GM12878 (cell line): Measurements from ENCODE around the gene IGF1R. TPM values are rescaled to one million over a fixed set of nuclear protein-coding genes. Genes with fewer than 3 reads are reported as not detected.

Source experiments
- ATAC-seq: fragments of 200-7000 bp; cut with Tn5 transposase; 3 replicates; pipeline ENCODE4 v1.9.1; 2020; ENCODE audit warnings: mild to moderate bottlenecking, moderate library complexity
- BruUV-seq: library from RNA; stranded (reverse); fragments of 400-500 nt; replicated peaks from 2 replicates; lab custom pipeline; 2021; lab: Mats Ljungman, UMichigan
- CTCF ChIA-PET: fragments of 300-600 bp; sonication (Branson Sonifier 250); formaldehyde crosslinking; extraction: SDS; loops from one replicate; lab custom pipeline; 2021; ENCODE audit warnings: inconsistent platforms; lab: Yijun Ruan, JAX
- POLR2A ChIA-PET: fragments of 350-600 bp; formaldehyde crosslinking; extraction: SDS; loops from one replicate; lab custom pipeline; 2021; ENCODE audit warnings: inconsistent platforms; lab: Charles Lee
- RAD21 ChIA-PET: fragments of 300-600 bp; sonication (Branson Sonifier 250); formaldehyde crosslinking; loops from one replicate; lab custom pipeline; 2023; ENCODE audit warnings: antibody characterized with exemption; ENCODE audit not compliant: unreplicated experiment; lab: Charles Lee
- SMC1A ChIA-PET: fragments of 300-600 bp; sonication (Branson Sonifier 250); formaldehyde crosslinking; loops from one replicate; lab custom pipeline; 2023; ENCODE audit not compliant: unreplicated experiment, uncharacterized antibody; lab: Charles Lee
- DNase-seq: peaks from one replicate; pipeline ENCODE4 v3.0.0-alpha.2; 2011; ENCODE audit warnings: low read depth, low spot score
- FAIRE-seq: peaks from 3 replicates; lab custom pipeline; 2011; peaks lifted over from hg19 to GRCh38; lab: Jason Lieb, UNC
- H2AFZ ChIP-seq: 2 replicates; pipeline ENCODE4 v1.6.0; 2011; ENCODE audit warnings: low read depth, low read length, control low read depth; ENCODE audit not compliant: control insufficient read depth
- H3K27ac ChIP-seq: 2 replicates; pipeline ENCODE4 v1.5.1; 2011; ENCODE audit warnings: control low read depth; ENCODE audit not compliant: control insufficient read depth, insufficient read depth
- H3K27me3 ChIP-seq, 2 experiments: replicated peaks in 1 of 2; 2 replicates each; pipeline versions ENCODE4 v1.6.0 to v1.6.1; 2011; ENCODE audit warnings: low read length in 1 of 2; ENCODE audit not compliant: control insufficient read depth in 2 of 2, insufficient read depth in 2 of 2
- H3K36me3 ChIP-seq, 2 experiments: 2 replicates each; pipeline ENCODE4 v1.5.1; 2011; ENCODE audit warnings: low read length in 1 of 2; ENCODE audit not compliant: control insufficient read depth in 2 of 2, insufficient read depth in 2 of 2
- H3K4me1 ChIP-seq: 2 replicates; pipeline ENCODE4 v1.6.1; 2011; ENCODE audit warnings: mild to moderate bottlenecking, low read length, moderate library complexity, mixed read lengths; ENCODE audit not compliant: control insufficient read depth, insufficient read depth
- H3K4me2 ChIP-seq: 2 replicates; pipeline ENCODE4 v1.6.0; 2011; ENCODE audit warnings: control low read depth; ENCODE audit not compliant: control insufficient read depth, insufficient read depth
- H3K4me3 ChIP-seq: fragments of 200-600 bp; sonication (generic); 2 replicates; pipeline ENCODE4 v1.5.1; 2016
- H3K79me2 ChIP-seq: 2 replicates; pipeline ENCODE4 v1.6.0; 2011; ENCODE audit warnings: low read length; ENCODE audit not compliant: control insufficient read depth, insufficient read depth
- H3K9ac ChIP-seq: 2 replicates; pipeline ENCODE4 v1.8.0; 2011; ENCODE audit warnings: low read length, control low read depth, mixed read lengths; ENCODE audit not compliant: control insufficient read depth, insufficient read depth
- H3K9me3 ChIP-seq: replicated peaks from 3 replicates; pipeline ENCODE4 v1.5.1; 2011; ENCODE audit warnings: mild to moderate bottlenecking, low read length; ENCODE audit not compliant: control insufficient read depth, insufficient read depth
- H4K20me1 ChIP-seq: 2 replicates; pipeline ENCODE4 v1.6.0; 2011; ENCODE audit not compliant: control insufficient read depth, insufficient read depth
- EGR1 ChIP-seq, 2 experiments: IDR thresholded peaks; 1 replicate in 1 of 2; 2 replicates in 1 of 2; pipeline ENCODE4 v1.6.1; 2011 to 2012; ENCODE audit warnings: low read depth in 2 of 2, low read length in 2 of 2, borderline replicate concordance in 1 of 2, mild to moderate bottlenecking in 1 of 2, moderate library complexity in 1 of 2
- SIN3A ChIP-seq: IDR thresholded peaks from 2 replicates; pipeline ENCODE4 v1.6.1; 2012; ENCODE audit warnings: low read depth, low read length, improper control_type of control experiment
- YY1 ChIP-seq: IDR thresholded peaks from 2 replicates; pipeline ENCODE4 v1.6.1; 2011; ENCODE audit warnings: low read depth, mild to moderate bottlenecking, low read length
- WGBS: methylation state at CpG from one replicate; pipeline ENCODE4 v1.1.6; 2016; ENCODE audit warnings: low lambda C conversion rate; ENCODE audit not compliant: insufficient replicate concordance, insufficient coverage; ENCODE audit errors: missing lambda C conversion rate; 5-methylcytosine and 5-hydroxymethylcytosine counted together
- in situ Hi-C: fragments of 300-500 bp; cut with MboI; formaldehyde crosslinking; loops from 9 replicates; pipeline ENCODE4 v1.14.3; 2018; ENCODE audit warnings: mixed read lengths
- intact Hi-C: fragments of 100-400 bp; cut with micrococcal nuclease; formaldehyde crosslinking; loops from one replicate; pipeline ENCODE4 v1.14.2; 2022; ENCODE audit not compliant: unreplicated experiment
- polyA plus RNA-seq, 11 experiments: library from polyadenylated mRNA; depleted of rRNA in 4 of 11; unstranded in 6 of 11; stranded (reverse) in 5 of 11; fragments of >200 nt; fragmentation: Nextera tagmentation in 4 of 11; fragmentation: Illumina TruSeq in 1 of 11; extraction: Ambion mirVana in 4 of 11; extraction: Trizol in 1 of 11; gene quantifications; 1 replicate in 1 of 11; 2 replicates in 10 of 11; pipeline versions ENCODE4 v1.2.1 to v1.2.3, GENCODE V29; 2011 to 2016; ENCODE audit warnings: inconsistent platforms in 2 of 11, missing spikeins in 2 of 11, low read depth in 1 of 11
- total RNA-seq, 4 experiments: library from RNA; depleted of rRNA in 3 of 4; stranded (reverse); fragments of >200 nt in 3 of 4; fragmentation: Illumina TruSeq in 1 of 4; extraction: Trizol in 1 of 4; gene quantifications; 2 replicates each; pipeline versions ENCODE4 v1.2.1 to v1.2.3, GENCODE V29; 2013 to 2021

IGF1R gene
- total and polyA plus RNA-seq, 10 of the 15 experiments (the other 5 are each of a cell fraction or from before 2014, with no cell fraction given): 0.03 to 2.7 (median 0.66) TPM

DNA sequence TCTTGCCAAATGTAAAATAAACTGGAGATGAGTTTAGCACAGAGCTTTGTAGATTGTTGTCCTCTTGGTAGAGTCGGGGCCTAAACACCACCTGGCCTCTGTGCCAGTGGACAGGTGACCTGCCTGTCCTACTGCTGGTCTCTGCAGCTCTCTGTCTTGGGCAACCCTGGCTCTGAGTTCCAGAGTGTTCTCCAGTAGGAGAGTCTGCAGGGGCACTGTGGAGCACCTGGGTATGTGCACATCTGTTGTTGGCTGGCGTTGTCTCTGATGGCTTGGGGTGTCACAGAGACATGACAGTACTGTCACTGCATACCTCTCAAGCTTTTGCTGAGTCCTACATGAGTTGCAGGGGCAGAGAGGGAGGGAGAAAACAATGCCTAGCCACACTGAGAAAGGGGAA is 112.6 kb downstream of the IGF1R start:
- no peaks in the 10 kb centered on the region for H4K20me1 ChIP-seq
- no TSS peak for BruUV-seq
- FAIRE-seq (no peak), DNase-seq (no peak), ATAC-seq (no peak)
- no peak overlapping the region for H3K4me3 ChIP-seq
- H3K4me1 ChIP-seq: no peaks in the 10 kb centered on the region
- H3K9ac ChIP-seq: no peak overlapping the region
- H2AFZ ChIP-seq: no peak overlapping the region
- POLR2A ChIA-PET: interaction anchor here (1.2 kb wide), 1 partner anchor 13 kb away, joined by 3 read pairs; no protein-coding TSS in a partner anchor
- no peaks in the 10 kb centered on the region for H3K79me2 ChIP-seq
- no peak overlapping the region for H3K27ac ChIP-seq
- H3K27me3 ChIP-seq: no peaks in the 10 kb centered on the region
- CTCF ChIA-PET: interaction anchor here (0.6 to 0.8 kb wide), 2 partner anchors 56 to 447 kb away, joined by 3 read pairs; no protein-coding TSS in a partner anchor
- RAD21 ChIA-PET: interaction anchor here (2.5 kb wide), 1 partner anchor 315 kb away, joined by 6 read pairs; no protein-coding TSS in a partner anchor
- H3K36me3 ChIP-seq: no peaks in the 10 kb centered on the region
- intact Hi-C loops: no loop called here
- H3K4me2 ChIP-seq: no peak overlapping the region
- SMC1A ChIA-PET: interaction anchor here (1.2 kb wide), 1 partner anchor 12 kb away, joined by 5 read pairs; no protein-coding TSS in a partner anchor
- WGBS: 5% methylated on average over 2 of the region's 2 CpGs
- TF ChIP-seq YY1: no peak
- H3K9me3 ChIP-seq: no peaks in the 10 kb centered on the region; the same call in 1 of the 3 replicates
- in situ Hi-C loops: no loop called here

DNA sequence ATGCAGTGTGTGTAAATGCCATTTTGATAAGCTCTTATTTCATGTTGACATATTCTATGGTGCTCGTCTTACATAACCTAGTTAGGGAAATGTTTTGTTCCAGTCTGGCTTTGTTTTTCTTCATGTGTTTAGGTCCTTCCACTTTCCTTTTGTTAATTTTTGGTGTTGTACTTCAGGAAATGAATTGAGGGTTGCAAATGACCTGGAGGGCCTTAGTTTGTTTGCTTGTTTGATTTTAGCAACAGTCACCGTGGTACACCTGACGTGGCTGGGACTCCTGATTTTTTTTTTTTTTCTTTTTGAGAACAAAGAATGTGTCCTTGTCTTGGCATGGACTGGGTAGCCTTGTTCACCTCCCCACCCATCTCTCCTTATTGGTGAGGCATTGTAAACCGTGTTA is 114.8 kb downstream of the IGF1R start:
- ChIA-PET CTCF (interaction anchor here (0.6 to 2.3 kb wide), 4 partner anchors 15 to 1300 kb away, joined by 4 to 8 read pairs (median 4); no protein-coding TSS in a partner anchor), POLR2A (no interaction called here), SMC1A (interaction anchor here (0.7 to 1.9 kb wide), 3 partner anchors 10 to 310 kb away, joined by 3 to 5 read pairs (median 3); no protein-coding TSS in a partner anchor), RAD21 (interaction anchor here (0.7 kb wide), 1 partner anchor 23 kb away, joined by 4 read pairs; no protein-coding TSS in a partner anchor)
- Histone ChIP-seq H3K4me3 (no peak overlapping the region), H3K9me3 (no peaks in the 10 kb centered on the region; the same call in 1 of the 3 replicates), H3K27ac (no peak overlapping the region), H3K79me2 (no peaks in the 10 kb centered on the region), H3K4me1 (no peaks in the 10 kb centered on the region), H3K36me3 (no peaks in the 10 kb centered on the region), H2AFZ (no peak overlapping the region), H3K4me2 (no peak overlapping the region), H4K20me1 (no peaks in the 10 kb centered on the region), H3K27me3 (no peaks in the 10 kb centered on the region), H3K9ac (no peak overlapping the region)
- intact Hi-C loops (no loop called here), in situ Hi-C loops (no loop called here)
- TF ChIP-seq SIN3A (no peak), EGR1 (IDR thresholded peaks at IDR 0.05; ENCODE audit: borderline replicate concordance in 1 of 2, low read depth in 2 of 2, low read length in 2 of 2) (no peak)
- 29% methylated on average over 4 of the region's 4 CpGs for WGBS
- no TSS peak for BruUV-seq
- no peak for DNase-seq
- no peak for ATAC-seq
- no peak for FAIRE-seq
